Fibroblast of lung (primary cell): Measurements from ENCODE around the gene MLLT10. TPM values are rescaled to one million over a fixed set of nuclear protein-coding genes. Genes with fewer than 3 reads are reported as not detected.

Experiments
- DNase-seq, 2 donors: peaks; one replicate each; pipeline versions ENCODE4 v3.0.0 to v3.0.0-alpha.2; 2010; ENCODE audit warnings: low read depth in 2 of 2
- H2AFZ ChIP-seq: 2 replicates; pipeline ENCODE4 v1.5.1; 2012; ENCODE audit warnings: low read length, control low read depth, inconsistent platforms
- H3K27ac ChIP-seq: 2 replicates; pipeline ENCODE4 v1.5.1; 2011; ENCODE audit warnings: low read length, control low read depth; ENCODE audit not compliant: insufficient read depth
- H3K27me3 ChIP-seq: 2 replicates; pipeline ENCODE4 v1.5.1; 2011; ENCODE audit warnings: mild to moderate bottlenecking, low read length; ENCODE audit not compliant: control insufficient read depth, insufficient read depth
- H3K36me3 ChIP-seq: 2 replicates; pipeline ENCODE4 v1.5.1; 2011; ENCODE audit warnings: low read length; ENCODE audit not compliant: control insufficient read depth, insufficient read depth
- H3K4me1 ChIP-seq: 2 replicates; pipeline ENCODE4 v1.5.1; 2011; ENCODE audit warnings: low read length; ENCODE audit not compliant: control insufficient read depth, insufficient read depth; ENCODE audit errors: extremely low read depth
- H3K4me2 ChIP-seq: 2 replicates; pipeline ENCODE4 v1.5.1; 2011; ENCODE audit warnings: low read length, control low read depth; ENCODE audit not compliant: insufficient read depth; ENCODE audit errors: extremely low read depth
- H3K4me3 ChIP-seq, 4 experiments: fragments of 200-600 bp in 1 of 4; sonication (generic) in 1 of 4; replicated peaks in 1 of 4; 2 replicates each; pipeline ENCODE4 v1.5.1; 2011 to 2016; ENCODE audit warnings: low read length in 4 of 4, low read depth in 3 of 4, mild to moderate bottlenecking in 3 of 4, control low read depth in 2 of 4, inconsistent platforms in 1 of 4, mixed read lengths in 1 of 4; ENCODE audit not compliant: insufficient read depth in 1 of 4; ENCODE audit errors: control extremely low read depth in 1 of 4
- H3K79me2 ChIP-seq: 2 replicates; pipeline ENCODE4 v1.5.1; 2012; ENCODE audit warnings: mild to moderate bottlenecking, low read length, inconsistent platforms; ENCODE audit not compliant: control insufficient read depth, insufficient read depth
- H3K9ac ChIP-seq: 2 replicates; pipeline ENCODE4 v1.5.1; 2011; ENCODE audit warnings: mild to moderate bottlenecking, low read length, control low read depth; ENCODE audit not compliant: insufficient read depth
- H3K9me3 ChIP-seq: 2 replicates; pipeline ENCODE4 v1.5.1; 2012; ENCODE audit warnings: low read depth, low read length; ENCODE audit not compliant: control insufficient read depth, insufficient read depth
- H4K20me1 ChIP-seq: 2 replicates; pipeline ENCODE4 v1.5.1; 2011; ENCODE audit warnings: low read length; ENCODE audit not compliant: control insufficient read depth, insufficient read depth; ENCODE audit errors: extremely low read depth
- EZH2 ChIP-seq: IDR thresholded peaks from 2 replicates; pipeline ENCODE4 v1.5.1; 2012; ENCODE audit warnings: low read length, control low read depth, mild to moderate bottlenecking; ENCODE audit errors: missing control alignments
- polyA plus RNA-seq, 2 donors: library from polyadenylated mRNA; depleted of rRNA in 1 of 2; stranded (reverse) in 1 of 2; unstranded in 1 of 2; fragments of >200 nt; gene quantifications; 2 replicates each; pipeline ENCODE4 v1.2.1, GENCODE V29; 2011 to 2012; ENCODE audit warnings: missing spikeins in 1 of 2
- total RNA-seq: library from RNA; depleted of rRNA; stranded (reverse); fragments of >200 nt; gene quantifications from 2 replicates; pipeline ENCODE4 v1.2.1, GENCODE V29; 2014
- TF ChIP-seq, protein P1 (sequence below), 2 donors: IDR thresholded peaks in 1 of 2; conservative IDR thresholded peaks in 1 of 2; 1 replicate in 1 of 2; 2 replicates in 1 of 2; pipeline ENCODE4 v1.5.1; 2011 to 2012; ENCODE audit warnings: low read length in 2 of 2, control low read depth in 1 of 2, inconsistent platforms in 1 of 2, low read depth in 1 of 2, mild to moderate bottlenecking in 1 of 2

Gene MLLT10
- total and polyA plus RNA-seq, 2 donors (not counting 1 experiment from before 2014, with no cell fraction given): 25.6 to 56.3 TPM

DNA sequence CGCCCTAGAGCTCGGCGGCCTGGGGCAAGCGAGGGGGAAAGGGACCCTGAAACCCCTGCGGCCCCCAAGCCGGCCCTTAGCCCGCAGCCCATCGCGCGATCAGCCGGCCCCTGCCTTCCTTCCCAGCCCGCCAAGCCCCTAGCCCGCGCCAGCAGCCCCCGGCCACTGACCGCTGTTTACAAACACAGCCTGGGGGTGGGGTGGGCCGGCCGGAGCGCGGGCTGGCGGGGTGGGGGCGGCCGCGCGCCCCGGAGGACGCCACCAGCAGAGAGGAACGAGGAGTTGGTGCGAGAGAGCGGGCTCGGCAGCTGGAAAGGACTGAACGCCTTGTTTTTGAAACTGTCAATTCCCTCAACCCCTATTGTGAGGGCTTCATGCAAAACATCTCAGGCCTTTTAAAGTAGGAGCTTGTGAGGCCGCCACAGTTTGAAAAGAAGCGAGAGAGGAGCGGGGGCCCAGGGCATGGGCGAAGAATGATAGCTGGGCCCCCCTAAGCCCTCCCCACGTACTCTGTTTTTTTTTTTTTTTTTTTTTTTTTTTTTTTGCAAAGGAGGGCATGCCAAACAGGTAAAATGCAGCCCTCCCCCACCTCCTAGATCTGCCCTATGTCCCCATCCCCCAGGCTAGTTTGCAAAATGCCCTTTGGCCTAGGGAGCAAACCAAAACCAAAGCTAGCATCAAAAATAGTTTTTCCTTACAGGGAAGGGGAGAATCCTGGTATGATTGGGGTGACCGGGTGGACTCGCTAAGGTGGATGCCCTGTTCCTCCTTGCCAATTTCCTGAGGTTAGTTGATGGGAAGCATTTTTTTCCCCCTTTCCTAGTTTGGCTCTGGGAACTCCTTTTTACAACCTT lies 23.6 kb upstream of the MLLT10 start:
- H3K4me1 ChIP-seq: no peaks in the 10 kb centered on the region
- TF ChIP-seq, protein P1, sequence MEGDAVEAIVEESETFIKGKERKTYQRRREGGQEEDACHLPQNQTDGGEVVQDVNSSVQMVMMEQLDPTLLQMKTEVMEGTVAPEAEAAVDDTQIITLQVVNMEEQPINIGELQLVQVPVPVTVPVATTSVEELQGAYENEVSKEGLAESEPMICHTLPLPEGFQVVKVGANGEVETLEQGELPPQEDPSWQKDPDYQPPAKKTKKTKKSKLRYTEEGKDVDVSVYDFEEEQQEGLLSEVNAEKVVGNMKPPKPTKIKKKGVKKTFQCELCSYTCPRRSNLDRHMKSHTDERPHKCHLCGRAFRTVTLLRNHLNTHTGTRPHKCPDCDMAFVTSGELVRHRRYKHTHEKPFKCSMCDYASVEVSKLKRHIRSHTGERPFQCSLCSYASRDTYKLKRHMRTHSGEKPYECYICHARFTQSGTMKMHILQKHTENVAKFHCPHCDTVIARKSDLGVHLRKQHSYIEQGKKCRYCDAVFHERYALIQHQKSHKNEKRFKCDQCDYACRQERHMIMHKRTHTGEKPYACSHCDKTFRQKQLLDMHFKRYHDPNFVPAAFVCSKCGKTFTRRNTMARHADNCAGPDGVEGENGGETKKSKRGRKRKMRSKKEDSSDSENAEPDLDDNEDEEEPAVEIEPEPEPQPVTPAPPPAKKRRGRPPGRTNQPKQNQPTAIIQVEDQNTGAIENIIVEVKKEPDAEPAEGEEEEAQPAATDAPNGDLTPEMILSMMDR (conservative IDR thresholded peaks at IDR 0.05 in 1 of 2, IDR thresholded peaks at IDR 0.05 in 1 of 2; ENCODE audit: low read depth in 1 of 2, low read length in 2 of 2): no peak
- no peak for TF ChIP-seq EZH2
- H3K27me3 ChIP-seq: no peaks in the 10 kb centered on the region
- peak; percentile 35 to 48 for DNase-seq
- H3K4me2 ChIP-seq: peak overlapping the region; percentile 58
- peak overlapping the region in 3 of 4 experiments; percentile 22 to 39 (median 25) for H3K4me3 ChIP-seq
- no peaks in the 10 kb centered on the region for H4K20me1 ChIP-seq
- no peaks in the 10 kb centered on the region for H3K79me2 ChIP-seq
- H3K36me3 ChIP-seq: no peaks in the 10 kb centered on the region
- H2AFZ ChIP-seq: peak overlapping the region; percentile 39
- peak overlapping the region; percentile 45 for H3K9ac ChIP-seq
- no peaks in the 10 kb centered on the region for H3K9me3 ChIP-seq
- H3K27ac ChIP-seq: peak overlapping the region; percentile 53

DNA sequence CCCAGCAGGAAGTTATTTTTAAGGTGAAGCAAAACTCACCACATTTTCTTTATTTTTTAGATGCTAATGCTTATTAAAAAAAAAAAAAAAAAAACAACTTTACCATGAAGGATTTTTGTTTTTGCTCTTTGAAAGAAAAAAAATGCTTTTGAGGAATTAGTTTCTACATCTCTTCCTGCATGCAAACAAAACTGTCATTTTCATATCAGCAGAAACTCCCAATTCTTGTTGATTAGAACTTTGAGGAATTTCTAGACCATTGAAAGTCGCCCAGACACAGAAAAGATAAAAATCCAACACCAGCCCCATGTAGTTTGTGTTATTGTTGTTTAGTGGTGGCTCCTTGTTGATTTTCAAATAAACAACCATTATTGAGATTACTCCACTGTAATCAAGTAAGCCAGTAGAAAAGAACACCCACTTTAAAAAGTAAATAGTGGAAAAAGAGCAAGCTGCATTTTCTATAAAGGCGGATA lies 22.9 kb upstream of the MLLT10 start:
- H3K4me3 ChIP-seq: peak overlapping the region in 1 of 4 experiments; percentile 25
- no peaks in the 10 kb centered on the region for H3K4me1 ChIP-seq
- no peaks in the 10 kb centered on the region for H4K20me1 ChIP-seq
- no peaks in the 10 kb centered on the region for H3K9me3 ChIP-seq
- H3K4me2 ChIP-seq: no peak overlapping the region
- H3K27ac ChIP-seq: no peak overlapping the region
- no peaks in the 10 kb centered on the region for H3K27me3 ChIP-seq
- DNase-seq: no peak
- no peaks in the 10 kb centered on the region for H3K79me2 ChIP-seq
- no peak for TF ChIP-seq EZH2
- TF ChIP-seq, protein P1 (conservative IDR thresholded peaks at IDR 0.05 in 1 of 2, IDR thresholded peaks at IDR 0.05 in 1 of 2; ENCODE audit: low read depth in 1 of 2, low read length in 2 of 2): no peak
- no peak overlapping the region for H2AFZ ChIP-seq
- H3K9ac ChIP-seq: no peak overlapping the region
- H3K36me3 ChIP-seq: no peaks in the 10 kb centered on the region

GRCh38 chr10:21511946-21512572 lies 22.0 kb upstream of the MLLT10 start:
- H3K36me3 ChIP-seq: no peaks in the 10 kb centered on the region
- H3K4me1 ChIP-seq: no peaks in the 10 kb centered on the region
- H3K27me3 ChIP-seq: no peaks in the 10 kb centered on the region
- DNase-seq: peak; percentile 13 to 50
- H2AFZ ChIP-seq: no peak overlapping the region
- TF ChIP-seq EZH2: no peak
- TF ChIP-seq, protein P1 (conservative IDR thresholded peaks at IDR 0.05 in 1 of 2, IDR thresholded peaks at IDR 0.05 in 1 of 2; ENCODE audit: low read depth in 1 of 2, low read length in 2 of 2): no peak
- H3K9me3 ChIP-seq: no peaks in the 10 kb centered on the region
- H3K27ac ChIP-seq: no peak overlapping the region
- H3K9ac ChIP-seq: no peak overlapping the region
- H3K4me3 ChIP-seq: peak overlapping the region in 1 of 4 experiments; percentile 87
- H3K79me2 ChIP-seq: no peaks in the 10 kb centered on the region
- H4K20me1 ChIP-seq: no peaks in the 10 kb centered on the region
- peak overlapping the region; percentile 15 for H3K4me2 ChIP-seq
